ENCODE data around the gene MUTYH. TPM values are rescaled to one million over a fixed set of nuclear protein-coding genes. Genes with fewer than 3 reads are reported as not detected.
"Not testable (repeated sequence)": the region's sequence is repeated elsewhere in the genome, so short reads cannot be mapped to it uniquely, and the experiment has no call there.

MUTYH gene
- 10 to 100 TPM; 23.0 to 38.8 (median 27.4) TPM for total RNA-seq
- polyA plus RNA-seq: 10 to 100 TPM; 10.6 to 25.3 TPM
- long read RNA-seq, donor 1, transcript MUTYH-206 (16 exons, 1,888 nt): major isoform, 31 of 130 reads
- long read RNA-seq, donor 1, transcript MUTYH-202 (16 exons, 1,776 nt): minor isoform, 8 of 130 reads
- long read RNA-seq, donor 1, transcript MUTYH-211 (16 exons, 1,692 nt): minor isoform, 7 of 130 reads
- long read RNA-seq, donor 1, partial matches to known transcripts: 4 of 130 reads
- long read RNA-seq, donor 1, other reads (novel, unspliced or antisense): 68 of 130 reads
- long read RNA-seq, donor 2, partial matches to known transcripts: 6 of 13 reads
- long read RNA-seq, donor 2, other reads (novel, unspliced or antisense): 0 of 13 reads
- long read RNA-seq, donor 3, partial matches to known transcripts: 1 of 35 reads
- long read RNA-seq, donor 3, other reads (novel, unspliced or antisense): 20 of 35 reads

GRCh38 chr1:45339789-45340558, at the start of gene MUTYH, which contains the start of gene TOE1:
TSS of gene MUTYH (minus strand) at chr1:45340440. CDS start at chr1:45334505, 5,935 bp downstream.
TSS of gene TOE1 (plus strand) at chr1:45340170. CDS start at chr1:45340253, 83 bp downstream.
- H3K9me3 ChIP-seq: no peaks in the 10 kb centered on the region
- peak within 1 kb of the TSS; percentile 77 to 89 for H3K27ac ChIP-seq
- 0 to 1% (median 1%) methylated on average over 65 to 70 of the region's 70 CpGs for WGBS, 3 donors
- intact Hi-C loops (cut with DNase I): loop anchor here in 1 of 4 donors (10.0 kb wide), 1 partner anchor 245 kb away; the partner anchor contains the start of gene NASP
- peaks cover 7% of the 10 kb centered on the region for H3K4me1 ChIP-seq (ENCODE audit: insufficient read depth)
- H3K36me3 ChIP-seq: no peaks in the 10 kb centered on the region
- H3K4me3 ChIP-seq: peak within 1 kb of the TSS; percentile 55
- no peaks in the 10 kb centered on the region for H3K27me3 ChIP-seq
- peak; percentile 89 to 95 (median 90) for DNase-seq
- TF ChIP-seq POLR2A (IDR thresholded peaks at IDR 0.05) (peak; percentile 42), EP300 (IDR thresholded peaks at IDR 0.05) (no peak), CTCF (IDR thresholded peaks at IDR 0.05) (peak in 1 of 3 donors; percentile 30)

GRCh38 chr1:45386219-45386618, 46.0 kb upstream of the MUTYH start:
- H3K27me3 ChIP-seq: no peaks in the 10 kb centered on the region
- TF ChIP-seq CTCF (IDR thresholded peaks at IDR 0.05) (no peak), POLR2A (IDR thresholded peaks at IDR 0.05) (no peak), EP300 (IDR thresholded peaks at IDR 0.05) (no peak)
- DNase-seq: no peak
- intact Hi-C loops (cut with DNase I): no loop called here
- H3K36me3 ChIP-seq: no peaks in the 10 kb centered on the region
- H3K27ac ChIP-seq: no peak overlapping the region
- WGBS, 3 donors: 92 to 98% (median 97%) methylated on average over 3 of the region's 3 CpGs
- no peaks in the 10 kb centered on the region for H3K4me1 ChIP-seq (ENCODE audit: insufficient read depth)
- no peaks in the 10 kb centered on the region for H3K9me3 ChIP-seq
- H3K4me3 ChIP-seq: no peak overlapping the region

GRCh38 chr1:45385302-45385701, 45.1 kb upstream of the MUTYH start:
- no peak for TF ChIP-seq POLR2A (IDR thresholded peaks at IDR 0.05)
- no peak for TF ChIP-seq EP300 (IDR thresholded peaks at IDR 0.05)
- no peak for TF ChIP-seq CTCF (IDR thresholded peaks at IDR 0.05)
- H3K4me1 ChIP-seq (ENCODE audit: insufficient read depth): no peaks in the 10 kb centered on the region
- no peak overlapping the region for H3K27ac ChIP-seq
- intact Hi-C loops (cut with DNase I): no loop called here
- H3K36me3 ChIP-seq: no peaks in the 10 kb centered on the region
- WGBS, 3 donors: 78 to 86% (median 79%) methylated on average over 3 of the region's 3 CpGs
- H3K9me3 ChIP-seq: no peaks in the 10 kb centered on the region
- no peak overlapping the region for H3K4me3 ChIP-seq
- DNase-seq: no peak
- no peaks in the 10 kb centered on the region for H3K27me3 ChIP-seq

- H3K36me3 ChIP-seq; H3K27ac ChIP-seq; DNase-seq; H3K27me3 ChIP-seq; H3K9me3 ChIP-seq; intact Hi-C loops (cut with DNase I); H3K4me3 ChIP-seq; H3K4me1 ChIP-seq (ENCODE audit: insufficient read depth): not testable (repeated sequence)
- WGBS, 3 donors: 88 to 93% (median 92%) methylated on average over 4 of the region's 4 CpGs
Observed at GRCh38 chr1:45384213-45384612, 44.0 kb upstream of the MUTYH start.

Measured in ovary (tissue), 10 donors.